ENCODE measurements around the gene TEX2. TPM values are rescaled to one million over a fixed set of nuclear protein-coding genes. Genes with fewer than 3 reads are reported as not detected.

TEX2 gene
- total RNA-seq, 1 experiment from 2014 or later: 20.2 TPM

GRCh38 chr17:64200080-64201032 lies 62.7 kb downstream of the TEX2 start:
- no peak overlapping the region for H3K4me3 Mint-ChIP-seq (ENCODE audit: unreplicated experiment)
- no peak overlapping the region for H3K27ac Mint-ChIP-seq (ENCODE audit: unreplicated experiment)
- no peak for DNase-seq
- Histone ChIP-seq H3K4me1 (peaks cover 14% of the 10 kb centered on the region), H3K36me3 (ENCODE audit: control insufficient read depth, insufficient read depth, low read length) (no peaks in the 10 kb centered on the region), H3K9me3 (no peaks in the 10 kb centered on the region), H3K4me3 (ENCODE audit: low read depth, low read length) (no peak overlapping the region), H3K27me3 (replicated peaks; ENCODE audit: control insufficient read depth, insufficient read depth, low read length) (no peaks in the 10 kb centered on the region)
- H3K4me1 Mint-ChIP-seq (ENCODE audit: low read depth, unreplicated experiment): peaks cover 8% of the 10 kb centered on the region
- no TSS peak for BruUV-seq (replicated peaks)
- intact Hi-C loops (cut with micrococcal nuclease; ENCODE audit: unreplicated experiment): no loop called here
- H3K9me3 Mint-ChIP-seq (ENCODE audit: unreplicated experiment): no peaks in the 10 kb centered on the region
- no peaks in the 10 kb centered on the region for H3K36me3 Mint-ChIP-seq (ENCODE audit: insufficient read depth, unreplicated experiment)
- POLR2A ChIA-PET: no interaction called here
- no peaks in the 10 kb centered on the region for H3K27me3 Mint-ChIP-seq (ENCODE audit: insufficient read depth, unreplicated experiment)
- TF ChIP-seq CTCF (IDR thresholded peaks at IDR 0.05; ENCODE audit: insufficient read depth in 1 of 2, low read depth in 1 of 2, low read length in 1 of 2, severe bottlenecking in 1 of 2, unreplicated experiment in 1 of 2): no peak
- CTCF ChIA-PET: interaction anchor here (0.5 to 1.7 kb wide), 2 partner anchors 63 to 67 kb away, joined by 3 read pairs; no protein-coding TSS in a partner anchor

GRCh38 chr17:64198331-64199090 lies 64.5 kb downstream of the TEX2 start:
- no peaks in the 10 kb centered on the region for H3K27me3 Mint-ChIP-seq (ENCODE audit: insufficient read depth, unreplicated experiment)
- Histone ChIP-seq H3K27me3 (replicated peaks; ENCODE audit: control insufficient read depth, insufficient read depth, low read length) (no peaks in the 10 kb centered on the region), H3K36me3 (ENCODE audit: control insufficient read depth, insufficient read depth, low read length) (no peaks in the 10 kb centered on the region), H3K4me1 (peaks cover 14% of the 10 kb centered on the region), H3K9me3 (no peaks in the 10 kb centered on the region), H3K4me3 (ENCODE audit: low read depth, low read length) (no peak overlapping the region)
- ChIA-PET CTCF (no interaction called here), POLR2A (interaction anchor here (1.3 kb wide), 1 partner anchor 53 kb away, joined by 4 read pairs; no protein-coding TSS in a partner anchor)
- no peak overlapping the region for H3K27ac Mint-ChIP-seq (ENCODE audit: unreplicated experiment)
- no peak overlapping the region for H3K4me3 Mint-ChIP-seq (ENCODE audit: unreplicated experiment)
- peaks cover 8% of the 10 kb centered on the region for H3K4me1 Mint-ChIP-seq (ENCODE audit: low read depth, unreplicated experiment)
- no peak for DNase-seq
- TF ChIP-seq CTCF (IDR thresholded peaks at IDR 0.05; ENCODE audit: insufficient read depth in 1 of 2, low read depth in 1 of 2, low read length in 1 of 2, severe bottlenecking in 1 of 2, unreplicated experiment in 1 of 2): no peak
- BruUV-seq (replicated peaks): no TSS peak
- no peaks in the 10 kb centered on the region for H3K9me3 Mint-ChIP-seq (ENCODE audit: unreplicated experiment)
- intact Hi-C loops (cut with micrococcal nuclease; ENCODE audit: unreplicated experiment): no loop called here
- H3K36me3 Mint-ChIP-seq (ENCODE audit: insufficient read depth, unreplicated experiment): peaks cover 2% of the 10 kb centered on the region

GRCh38 chr17:64196601-64197000 lies 66.5 kb downstream of the TEX2 start:
- Mint-ChIP-seq H3K27me3 (ENCODE audit: insufficient read depth, unreplicated experiment) (no peaks in the 10 kb centered on the region), H3K9me3 (ENCODE audit: unreplicated experiment) (no peaks in the 10 kb centered on the region), H3K27ac (ENCODE audit: unreplicated experiment) (no peak overlapping the region), H3K36me3 (ENCODE audit: insufficient read depth, unreplicated experiment) (peaks cover 6% of the 10 kb centered on the region), H3K4me1 (ENCODE audit: low read depth, unreplicated experiment) (peaks cover 8% of the 10 kb centered on the region), H3K4me3 (ENCODE audit: unreplicated experiment) (no peak overlapping the region)
- no peak for TF ChIP-seq CTCF (IDR thresholded peaks at IDR 0.05; ENCODE audit: insufficient read depth in 1 of 2, low read depth in 1 of 2, low read length in 1 of 2, severe bottlenecking in 1 of 2, unreplicated experiment in 1 of 2)
- CTCF ChIA-PET: interaction anchor here (0.5 kb wide), 1 partner anchor 169 kb away, joined by 12 read pairs; no protein-coding TSS in a partner anchor
- no peaks in the 10 kb centered on the region for H3K36me3 ChIP-seq (ENCODE audit: control insufficient read depth, insufficient read depth, low read length)
- no peaks in the 10 kb centered on the region for H3K27me3 ChIP-seq (replicated peaks; ENCODE audit: control insufficient read depth, insufficient read depth, low read length)
- no peak for DNase-seq
- peaks cover 14% of the 10 kb centered on the region for H3K4me1 ChIP-seq
- H3K4me3 ChIP-seq (ENCODE audit: low read depth, low read length): no peak overlapping the region
- BruUV-seq (replicated peaks): no TSS peak
- intact Hi-C loops (cut with micrococcal nuclease; ENCODE audit: unreplicated experiment): no loop called here
- POLR2A ChIA-PET: no interaction called here
- no peaks in the 10 kb centered on the region for H3K9me3 ChIP-seq
